IPS DF 6.9 (cell line): Measurements from ENCODE around the gene MYO1E.

Experiments
- DNase-seq: peaks from one replicate; pipeline ENCODE4 v3.0.0-alpha.2; 2013; ENCODE audit warnings: low read depth, low spot score
- H3K27ac ChIP-seq: one replicate; pipeline ENCODE4 v1.5.1; 2013; ENCODE audit warnings: low read length, control low read depth
- H3K27me3 ChIP-seq: 2 replicates; pipeline ENCODE4 v1.6.1; 2013; ENCODE audit warnings: mild to moderate bottlenecking, low read length; ENCODE audit not compliant: control insufficient read depth, insufficient read depth
- H3K36me3 ChIP-seq: 2 replicates; pipeline ENCODE4 v1.6.1; 2013; ENCODE audit warnings: low read length; ENCODE audit not compliant: control insufficient read depth, insufficient read depth
- H3K4me1 ChIP-seq: 2 replicates; pipeline ENCODE4 v1.6.1; 2013; ENCODE audit warnings: low read length; ENCODE audit not compliant: control insufficient read depth, insufficient read depth
- H3K4me3 ChIP-seq: 2 replicates; pipeline ENCODE4 v1.5.1; 2013; ENCODE audit warnings: mild to moderate bottlenecking, low read length
- H3K9me3 ChIP-seq: 2 replicates; pipeline ENCODE4 v1.6.1; 2013; ENCODE audit warnings: low read length, inconsistent platforms; ENCODE audit not compliant: control insufficient read depth, insufficient read depth
- WGBS: extraction: QIAGEN DNeasy Blood & Tissue Kit; methylation state at CpG from one replicate; pipeline ENCODE4 v1.1.7; 2013; ENCODE audit warnings: mixed read lengths, missing lambda C conversion rate; ENCODE audit not compliant: insufficient read length, insufficient coverage; 5-methylcytosine and 5-hydroxymethylcytosine counted together

MYO1E gene

GRCh38 chr15:59217876-59218498 is 154.7 kb downstream of the MYO1E start:
- H3K27ac ChIP-seq: no peak overlapping the region
- H3K9me3 ChIP-seq: no peaks in the 10 kb centered on the region
- H3K27me3 ChIP-seq: no peaks in the 10 kb centered on the region
- peaks cover 4% of the 10 kb centered on the region; the same call in 1 of the 2 replicates for H3K36me3 ChIP-seq
- H3K4me3 ChIP-seq: no peak overlapping the region
- WGBS: no CpG with 5 or more reads among the region's 14 CpGs
- H3K4me1 ChIP-seq: no peaks in the 10 kb centered on the region
- DNase-seq: no peak

GRCh38 chr15:59216911-59217310 is 155.8 kb downstream of the MYO1E start:
- WGBS: no CpG with 5 or more reads among the region's 5 CpGs
- Histone ChIP-seq H3K4me3 (no peak overlapping the region), H3K27me3 (no peaks in the 10 kb centered on the region), H3K27ac (no peak overlapping the region), H3K4me1 (no peaks in the 10 kb centered on the region), H3K36me3 (no peaks in the 10 kb centered on the region), H3K9me3 (no peaks in the 10 kb centered on the region)
- DNase-seq: no peak

- Histone ChIP-seq H3K27me3 (no peaks in the 10 kb centered on the region), H3K36me3 (peaks cover 4% of the 10 kb centered on the region; the same call in 1 of the 2 replicates)
Observed at GRCh38 chr15:59210186-59210585, 162.5 kb downstream of the MYO1E start.

GRCh38 chr15:59208613-59209249 is 163.9 kb downstream of the MYO1E start:
- H3K27me3 ChIP-seq: no peaks in the 10 kb centered on the region
- no peak overlapping the region for H3K27ac ChIP-seq
- H3K36me3 ChIP-seq: peaks cover 4% of the 10 kb centered on the region; the same call in 1 of the 2 replicates
- WGBS: no CpG with 5 or more reads among the region's 7 CpGs
- H3K4me3 ChIP-seq: no peak overlapping the region
- H3K9me3 ChIP-seq: no peaks in the 10 kb centered on the region
- DNase-seq: no peak
- H3K4me1 ChIP-seq: no peaks in the 10 kb centered on the region

More at GRCh38 chr15:59210186-59210585, 162.5 kb downstream of the MYO1E start:
- no CpG with 5 or more reads among the region's 2 CpGs for WGBS
- H3K4me1 ChIP-seq: no peaks in the 10 kb centered on the region
- H3K9me3 ChIP-seq: no peaks in the 10 kb centered on the region
- H3K27ac ChIP-seq: no peak overlapping the region
- no peak overlapping the region for H3K4me3 ChIP-seq
- DNase-seq: no peak

DNA sequence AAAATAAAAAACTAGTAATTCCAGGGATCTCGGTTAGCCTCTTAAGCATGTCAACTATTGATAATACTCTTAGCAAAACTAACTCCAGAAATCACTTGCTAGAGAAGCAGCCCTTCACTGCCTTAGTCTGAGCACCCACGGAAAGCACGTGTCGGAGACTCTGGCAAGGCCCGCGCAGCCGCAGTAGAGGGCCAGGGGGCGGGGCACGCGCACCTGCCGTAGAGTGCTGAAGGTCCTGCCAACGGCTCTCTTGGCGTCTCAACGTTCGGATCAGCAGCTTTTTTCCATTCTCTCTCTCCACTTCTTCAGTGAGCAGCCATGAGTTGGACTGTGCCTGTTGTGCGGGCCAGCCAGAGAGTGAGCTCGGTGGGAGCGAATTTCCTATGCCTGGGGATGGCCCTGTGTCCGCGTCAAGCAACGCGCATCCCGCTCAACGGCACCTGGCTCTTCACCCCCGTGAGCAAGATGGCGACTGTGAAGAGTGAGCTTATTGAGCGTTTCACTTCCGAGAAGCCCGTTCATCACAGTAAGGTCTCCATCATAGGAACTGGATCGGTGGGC is 166.0 kb downstream of the MYO1E start, which contains the start of gene LDHAL6B:
LDHAL6B (plus strand) TSS at position 221 of the 561 bp plus-strand sequence; CDS start at position 319, 98 bp downstream.
- DNase-seq: no peak
- Histone ChIP-seq H3K27ac (no peak within 1 kb of the TSS), H3K4me1 (no peaks in the 10 kb centered on the region), H3K9me3 (no peaks in the 10 kb centered on the region), H3K36me3 (peaks cover 6% of the 10 kb centered on the region; the same call in 1 of the 2 replicates), H3K4me3 (no peak within 1 kb of the TSS), H3K27me3 (no peaks in the 10 kb centered on the region)
- no CpG with 5 or more reads among the region's 30 CpGs for WGBS

DNA sequence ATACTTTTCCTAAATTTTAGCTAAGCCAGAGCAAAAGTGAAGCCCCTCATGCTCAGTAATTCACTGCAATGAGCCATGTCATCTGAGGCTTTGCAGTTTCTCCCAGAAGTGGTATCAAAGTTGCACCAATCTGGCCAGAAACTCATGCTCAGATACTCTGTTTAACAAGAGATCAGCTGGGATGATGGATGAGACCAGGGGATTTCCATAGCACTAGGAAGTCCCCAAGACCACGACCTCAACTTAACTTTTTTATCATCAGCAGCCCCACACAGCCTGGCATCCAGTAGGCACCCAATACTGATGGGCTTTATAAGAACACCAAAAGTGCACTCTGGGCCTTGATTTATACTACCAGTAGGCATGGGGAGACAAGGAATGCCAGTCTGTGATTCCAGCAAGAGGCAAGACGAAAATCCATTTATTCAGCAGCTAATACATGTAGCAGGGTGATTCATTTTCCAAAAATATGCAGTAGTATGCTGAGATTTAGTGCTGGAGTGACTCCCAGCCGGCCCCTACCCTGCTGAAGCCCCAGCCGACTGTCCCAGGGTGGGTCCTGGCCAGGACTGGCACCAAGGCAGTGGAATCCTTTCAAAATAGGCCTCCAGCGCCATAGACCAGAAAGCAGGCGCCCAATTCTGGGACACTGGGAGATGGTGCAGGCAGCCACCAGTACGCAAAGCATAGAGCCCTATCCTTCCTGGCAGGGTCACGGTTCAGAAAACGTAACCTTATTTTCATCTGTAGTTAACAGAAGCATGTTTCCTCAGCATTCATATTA is 166.6 kb downstream of the MYO1E start:
- no CpG with 5 or more reads among the region's 9 CpGs for WGBS
- Histone ChIP-seq H3K4me1 (no peaks in the 10 kb centered on the region), H3K27ac (no peak overlapping the region), H3K36me3 (peaks cover 6% of the 10 kb centered on the region; the same call in 1 of the 2 replicates), H3K4me3 (no peak overlapping the region), H3K9me3 (no peaks in the 10 kb centered on the region), H3K27me3 (no peaks in the 10 kb centered on the region)
- no peak for DNase-seq

- H3K4me1 ChIP-seq: no peaks in the 10 kb centered on the region
Observed at GRCh38 chr15:59203657-59204056, 169.0 kb downstream of the MYO1E start.

DNA sequence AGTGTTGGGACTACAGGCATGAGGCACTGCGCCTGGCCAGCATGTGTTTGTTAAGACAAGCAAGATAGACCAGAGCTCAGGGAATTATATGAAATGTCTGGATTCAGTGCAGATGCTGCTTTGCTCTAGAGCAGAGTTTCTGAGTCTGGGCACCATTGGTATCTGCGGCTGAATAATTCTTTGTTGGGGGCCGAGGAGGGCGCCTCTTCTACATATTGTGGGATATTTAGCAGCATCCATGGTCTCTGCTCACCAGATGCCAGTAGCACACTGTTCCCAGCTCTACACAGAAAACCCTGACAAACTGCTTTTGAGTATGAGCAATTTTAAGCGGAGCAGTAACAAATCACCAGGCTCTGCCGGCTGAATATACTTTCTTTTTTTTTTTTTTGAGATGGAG is 169.7 kb downstream of the MYO1E start:
- H3K27ac ChIP-seq: no peak overlapping the region
- H3K4me3 ChIP-seq: no peak overlapping the region
- DNase-seq: no peak
- no peaks in the 10 kb centered on the region for H3K9me3 ChIP-seq
- H3K27me3 ChIP-seq: no peaks in the 10 kb centered on the region
- H3K4me1 ChIP-seq: no peaks in the 10 kb centered on the region
- WGBS: no CpG with 5 or more reads among the region's 6 CpGs
- peaks cover 6% of the 10 kb centered on the region; the same call in 1 of the 2 replicates for H3K36me3 ChIP-seq

More at GRCh38 chr15:59203657-59204056, 169.0 kb downstream of the MYO1E start:
- no CpG with 5 or more reads among the region's 3 CpGs for WGBS
- no peak for DNase-seq
- Histone ChIP-seq H3K9me3 (no peaks in the 10 kb centered on the region), H3K27ac (no peak overlapping the region), H3K27me3 (no peaks in the 10 kb centered on the region), H3K36me3 (peaks cover 6% of the 10 kb centered on the region; the same call in 1 of the 2 replicates), H3K4me3 (no peak overlapping the region)

- no peak overlapping the region for H3K4me3 ChIP-seq
- DNase-seq: no peak
- H3K36me3 ChIP-seq: peaks cover 4% of the 10 kb centered on the region; the same call in 1 of the 2 replicates
- no peaks in the 10 kb centered on the region for H3K4me1 ChIP-seq
- no peaks in the 10 kb centered on the region for H3K9me3 ChIP-seq
- H3K27me3 ChIP-seq: no peaks in the 10 kb centered on the region
- WGBS: no CpG with 5 or more reads among the region's 9 CpGs
- no peak overlapping the region for H3K27ac ChIP-seq
Observed at GRCh38 chr15:59200560-59200959, 172.1 kb downstream of the MYO1E start.
